Measurements from ENCODE around the gene ZCCHC24.

The ZCCHC24 gene

GRCh38 chr10:79392506-79393176 is 52.8 kb downstream of the ZCCHC24 start:
- Histone ChIP-seq H2BK15ac (ENCODE audit: low read depth, poor library complexity, severe bottlenecking) (no peak overlapping the region), H3K9ac (ENCODE audit: low read length) (no peak overlapping the region), H3K4me2 (ENCODE audit: low read length, poor library complexity, severe bottlenecking) (no peak overlapping the region), H3K79me1 (replicated peaks; ENCODE audit: low read length, poor library complexity, severe bottlenecking) (peaks cover 35% of the 10 kb centered on the region), H4K8ac (ENCODE audit: low read length) (no peak overlapping the region), H3K14ac (ENCODE audit: low read length in 2 of 2) (no peak overlapping the region), H2BK120ac (ENCODE audit: low read depth, low read length) (no peak overlapping the region), H3K18ac (ENCODE audit: low read depth in 1 of 2, low read length in 2 of 2) (no peak overlapping the region), H4K91ac (ENCODE audit: low read length) (no peak overlapping the region), H3K27me3 (ENCODE audit: control insufficient read depth in 1 of 2, insufficient read depth in 1 of 2, low read length in 2 of 2) (no peaks in the 10 kb centered on the region), H3K27ac (ENCODE audit: low read length, poor library complexity, severe bottlenecking) (no peak overlapping the region), H3K23ac (ENCODE audit: low read length in 2 of 2) (no peak overlapping the region), H3K36me3 (ENCODE audit: control insufficient read depth in 1 of 2, insufficient read depth in 2 of 2, low read depth in 1 of 2, low read length in 2 of 2) (peaks cover 65 to 82% of the 10 kb centered on the region in 2 experiments), H3K4me3 (ENCODE audit: insufficient read depth in 1 of 2, low read depth in 1 of 2, low read length in 2 of 2) (no peak overlapping the region), H2AK5ac (ENCODE audit: low read length, severe bottlenecking) (no peak overlapping the region), H3K4ac (ENCODE audit: low read depth in 1 of 2, low read length in 2 of 2) (no peak overlapping the region), H2AFZ (ENCODE audit: low read depth, low read length) (no peak overlapping the region), H2BK5ac (ENCODE audit: low read depth, low read length, poor library complexity, severe bottlenecking) (no peak overlapping the region), H3K4me1 (ENCODE audit: control insufficient read depth, insufficient read depth, low read depth, low read length) (peaks cover 28% of the 10 kb centered on the region), H3K9me3 (ENCODE audit: control insufficient read depth, low read length) (no peaks in the 10 kb centered on the region), H2BK12ac (ENCODE audit: low read length in 2 of 2) (no peak overlapping the region)
- 86% methylated on average over 5 of the region's 6 CpGs for WGBS
- no peak for DNase-seq

GRCh38 chr10:79392020-79392398 is 53.4 kb downstream of the ZCCHC24 start:
- Histone ChIP-seq H3K4me1 (ENCODE audit: control insufficient read depth, insufficient read depth, low read depth, low read length) (peaks cover 23% of the 10 kb centered on the region), H2AK5ac (ENCODE audit: low read length, severe bottlenecking) (no peak overlapping the region), H4K91ac (ENCODE audit: low read length) (no peak overlapping the region), H3K18ac (ENCODE audit: low read depth in 1 of 2, low read length in 2 of 2) (peak overlapping the region in 1 of 2 experiments; percentile 31), H3K79me1 (replicated peaks; ENCODE audit: low read length, poor library complexity, severe bottlenecking) (peaks cover 29% of the 10 kb centered on the region), H3K9me3 (ENCODE audit: control insufficient read depth, low read length) (no peaks in the 10 kb centered on the region), H2BK5ac (ENCODE audit: low read depth, low read length, poor library complexity, severe bottlenecking) (no peak overlapping the region), H2AFZ (ENCODE audit: low read depth, low read length) (no peak overlapping the region), H2BK120ac (ENCODE audit: low read depth, low read length) (no peak overlapping the region), H3K27me3 (ENCODE audit: control insufficient read depth in 1 of 2, insufficient read depth in 1 of 2, low read length in 2 of 2) (no peaks in the 10 kb centered on the region), H3K4ac (ENCODE audit: low read depth in 1 of 2, low read length in 2 of 2) (peak overlapping the region in 1 of 2 experiments; percentile 1), H2BK12ac (ENCODE audit: low read length in 2 of 2) (no peak overlapping the region), H3K27ac (ENCODE audit: low read length, poor library complexity, severe bottlenecking) (no peak overlapping the region), H3K23ac (ENCODE audit: low read length in 2 of 2) (no peak overlapping the region), H3K36me3 (ENCODE audit: control insufficient read depth in 1 of 2, insufficient read depth in 2 of 2, low read depth in 1 of 2, low read length in 2 of 2) (peaks cover 65 to 86% of the 10 kb centered on the region in 2 experiments), H2BK15ac (ENCODE audit: low read depth, poor library complexity, severe bottlenecking) (no peak overlapping the region), H4K8ac (ENCODE audit: low read length) (no peak overlapping the region), H3K9ac (ENCODE audit: low read length) (no peak overlapping the region), H3K4me3 (ENCODE audit: insufficient read depth in 1 of 2, low read depth in 1 of 2, low read length in 2 of 2) (no peak overlapping the region), H3K14ac (ENCODE audit: low read length in 2 of 2) (peak overlapping the region in 1 of 2 experiments; percentile 78), H3K4me2 (ENCODE audit: low read length, poor library complexity, severe bottlenecking) (no peak overlapping the region)
- WGBS = 91% methylated on average over 14 of the region's 14 CpGs
- no peak for DNase-seq

- H4K8ac ChIP-seq (ENCODE audit: low read length) = peak overlapping the region; percentile 41
- no peak overlapping the region for H3K9ac ChIP-seq (ENCODE audit: low read length)
- H2AK5ac ChIP-seq (ENCODE audit: low read length, severe bottlenecking) = no peak overlapping the region
- peaks cover 28% of the 10 kb centered on the region for H3K79me1 ChIP-seq (replicated peaks; ENCODE audit: low read length, poor library complexity, severe bottlenecking)
- peak; percentile 33 for DNase-seq
- no peak overlapping the region for H3K27ac ChIP-seq (ENCODE audit: low read length, poor library complexity, severe bottlenecking)
- peak overlapping the region in 1 of 2 experiments; percentile 31 for H3K18ac ChIP-seq (ENCODE audit: low read depth in 1 of 2, low read length in 2 of 2)
- no peaks in the 10 kb centered on the region for H3K9me3 ChIP-seq (ENCODE audit: control insufficient read depth, low read length)
- peak overlapping the region in 1 of 2 experiments; percentile 78 for H3K14ac ChIP-seq (ENCODE audit: low read length in 2 of 2)
- H3K4me1 ChIP-seq (ENCODE audit: control insufficient read depth, insufficient read depth, low read depth, low read length) = peaks cover 22% of the 10 kb centered on the region
- no peaks in the 10 kb centered on the region for H3K27me3 ChIP-seq (ENCODE audit: control insufficient read depth in 1 of 2, insufficient read depth in 1 of 2, low read length in 2 of 2)
- no peak overlapping the region for H2BK5ac ChIP-seq (ENCODE audit: low read depth, low read length, poor library complexity, severe bottlenecking)
- H3K36me3 ChIP-seq (ENCODE audit: control insufficient read depth in 1 of 2, insufficient read depth in 2 of 2, low read depth in 1 of 2, low read length in 2 of 2) = peaks cover 70 to 89% of the 10 kb centered on the region in 2 experiments
- no peak overlapping the region for H2BK12ac ChIP-seq (ENCODE audit: low read length in 2 of 2)
- H4K91ac ChIP-seq (ENCODE audit: low read length) = peak overlapping the region; percentile 81
- no peak overlapping the region for H3K4me2 ChIP-seq (ENCODE audit: low read length, poor library complexity, severe bottlenecking)
- H3K23ac ChIP-seq (ENCODE audit: low read length in 2 of 2) = no peak overlapping the region
- no peak overlapping the region for H2BK120ac ChIP-seq (ENCODE audit: low read depth, low read length)
- H3K4ac ChIP-seq (ENCODE audit: low read depth in 1 of 2, low read length in 2 of 2) = no peak overlapping the region
- no peak overlapping the region for H2BK15ac ChIP-seq (ENCODE audit: low read depth, poor library complexity, severe bottlenecking)
- no peak overlapping the region for H2AFZ ChIP-seq (ENCODE audit: low read depth, low read length)
- no peak overlapping the region for H3K4me3 ChIP-seq (ENCODE audit: insufficient read depth in 1 of 2, low read depth in 1 of 2, low read length in 2 of 2)
- WGBS = 73% methylated on average over 12 of the region's 12 CpGs
These were observed 54.0 kb downstream of the ZCCHC24 start for GRCh38 chr10:79391231-79392019.

- no peak overlapping the region for H4K8ac ChIP-seq (ENCODE audit: low read length)
- H2AK5ac ChIP-seq (ENCODE audit: low read length, severe bottlenecking) = no peak overlapping the region
- peaks cover 77 to 88% of the 10 kb centered on the region in 2 experiments for H3K36me3 ChIP-seq (ENCODE audit: control insufficient read depth in 1 of 2, insufficient read depth in 2 of 2, low read depth in 1 of 2, low read length in 2 of 2)
- no peak overlapping the region for H2BK15ac ChIP-seq (ENCODE audit: low read depth, poor library complexity, severe bottlenecking)
- no peak overlapping the region for H2BK120ac ChIP-seq (ENCODE audit: low read depth, low read length)
- H4K91ac ChIP-seq (ENCODE audit: low read length) = peak overlapping the region; percentile 81
- H3K4me3 ChIP-seq (ENCODE audit: insufficient read depth in 1 of 2, low read depth in 1 of 2, low read length in 2 of 2) = no peak overlapping the region
- no peak for DNase-seq
- no peak overlapping the region for H3K4ac ChIP-seq (ENCODE audit: low read depth in 1 of 2, low read length in 2 of 2)
- no peak overlapping the region for H3K23ac ChIP-seq (ENCODE audit: low read length in 2 of 2)
- H3K9me3 ChIP-seq (ENCODE audit: control insufficient read depth, low read length) = no peaks in the 10 kb centered on the region
- peak overlapping the region in 1 of 2 experiments; percentile 1 for H3K18ac ChIP-seq (ENCODE audit: low read depth in 1 of 2, low read length in 2 of 2)
- H3K14ac ChIP-seq (ENCODE audit: low read length in 2 of 2) = no peak overlapping the region
- no peak overlapping the region for H2BK12ac ChIP-seq (ENCODE audit: low read length in 2 of 2)
- peaks cover 27% of the 10 kb centered on the region for H3K79me1 ChIP-seq (replicated peaks; ENCODE audit: low read length, poor library complexity, severe bottlenecking)
- H3K27me3 ChIP-seq (ENCODE audit: control insufficient read depth in 1 of 2, insufficient read depth in 1 of 2, low read length in 2 of 2) = no peaks in the 10 kb centered on the region
- H3K4me1 ChIP-seq (ENCODE audit: control insufficient read depth, insufficient read depth, low read depth, low read length) = peaks cover 20% of the 10 kb centered on the region
- H3K9ac ChIP-seq (ENCODE audit: low read length) = no peak overlapping the region
- no peak overlapping the region for H3K4me2 ChIP-seq (ENCODE audit: low read length, poor library complexity, severe bottlenecking)
- H3K27ac ChIP-seq (ENCODE audit: low read length, poor library complexity, severe bottlenecking) = no peak overlapping the region
- H2AFZ ChIP-seq (ENCODE audit: low read depth, low read length) = no peak overlapping the region
- 81% methylated on average over 11 of the region's 16 CpGs for WGBS
- no peak overlapping the region for H2BK5ac ChIP-seq (ENCODE audit: low read depth, low read length, poor library complexity, severe bottlenecking)
These were observed 54.7 kb downstream of the ZCCHC24 start for GRCh38 chr10:79390551-79391229.
